ENCODE results near the gene MCTP1.

MCTP1 gene

DNA sequence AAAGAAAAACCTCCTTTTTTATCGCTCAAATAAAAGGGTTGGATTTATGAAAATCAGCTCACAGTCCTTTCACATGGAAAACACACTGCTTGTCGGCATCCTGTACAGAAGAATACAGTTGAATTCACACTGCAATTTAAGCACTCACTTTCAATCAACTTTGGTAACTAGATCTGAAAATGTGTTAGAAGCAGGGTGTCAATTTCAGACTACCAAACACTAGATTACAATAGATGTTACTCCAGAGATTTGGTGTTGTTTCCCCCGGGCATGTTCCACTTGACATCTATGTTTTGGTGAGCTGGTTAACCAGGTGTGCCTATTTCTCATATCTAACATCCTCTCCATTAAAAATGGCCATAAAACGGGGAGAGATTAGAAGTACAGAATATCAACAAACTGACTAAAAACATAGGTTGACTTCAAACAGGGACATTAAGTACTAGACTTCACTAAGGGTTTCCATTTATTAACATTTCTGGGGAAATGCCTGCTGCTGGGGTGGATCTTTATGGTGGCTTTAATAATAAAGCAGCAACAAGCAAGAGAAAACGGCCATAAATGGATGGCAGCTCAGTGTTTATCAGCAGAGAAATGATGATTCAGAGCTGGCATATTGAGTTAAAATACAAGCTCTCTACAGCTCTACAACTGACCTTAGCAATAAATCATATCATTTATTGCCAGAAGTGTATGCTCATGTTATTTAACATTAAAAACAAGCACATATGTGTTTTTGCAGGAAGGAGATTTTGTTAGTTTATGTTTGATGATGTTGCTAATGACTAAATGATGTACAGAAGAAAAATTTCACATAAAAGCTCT is 507.6 kb downstream of the MCTP1 start:
- TF ChIP-seq GATA2 (IDR thresholded peaks at IDR 0.05; ENCODE audit: low read depth, low read length) (peak; percentile 44; the same call in 1 of the 2 replicates), GATA3 (IDR thresholded peaks at IDR 0.05; ENCODE audit: low read depth, low read length) (no peak)

DNA sequence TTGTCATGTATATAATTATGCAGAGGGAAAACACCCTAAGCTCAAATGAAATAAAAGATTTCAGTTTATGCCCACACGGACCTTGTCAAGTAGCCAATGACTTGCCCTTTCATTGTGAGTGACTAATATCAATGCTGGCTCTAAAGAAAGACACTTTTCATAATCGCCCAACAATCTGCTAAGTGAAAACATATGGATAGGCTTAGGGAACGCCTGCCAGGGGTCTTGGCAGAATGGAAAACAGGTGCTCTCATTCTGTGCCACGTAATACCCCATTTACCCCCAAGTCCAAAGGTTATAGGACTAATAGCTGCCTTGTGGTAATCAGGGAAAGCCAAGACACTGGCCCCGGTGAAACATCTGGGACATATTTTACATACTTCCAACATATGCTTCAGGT is 508.7 kb downstream of the MCTP1 start:
- peak; percentile 80 for TF ChIP-seq GATA2 (IDR thresholded peaks at IDR 0.05; ENCODE audit: low read depth, low read length)
- peak; percentile 25; the same call in 1 of the 2 replicates for TF ChIP-seq GATA3 (IDR thresholded peaks at IDR 0.05; ENCODE audit: low read depth, low read length)

DNA sequence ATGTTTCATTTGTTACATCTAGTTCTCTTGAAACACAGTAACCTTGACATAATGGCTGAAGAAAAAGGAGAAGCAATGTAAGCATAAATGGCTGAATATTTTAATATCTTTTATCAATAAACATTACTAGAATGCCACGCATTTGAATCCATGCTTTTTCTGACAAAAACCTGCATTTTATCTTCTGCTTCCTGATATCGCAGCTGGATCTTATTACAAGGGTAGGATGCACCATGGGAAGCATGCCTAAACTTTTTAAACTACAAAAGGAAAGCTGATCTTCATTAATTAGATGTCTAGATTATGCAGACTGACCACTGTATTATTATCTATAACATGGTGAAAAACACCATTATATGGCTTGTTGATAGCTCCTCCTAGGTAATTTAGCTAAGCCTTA is 509.8 kb downstream of the MCTP1 start:
- TF ChIP-seq GATA2 (IDR thresholded peaks at IDR 0.05; ENCODE audit: low read depth, low read length) (peak; percentile 67; the same call in 1 of the 2 replicates), GATA3 (IDR thresholded peaks at IDR 0.05; ENCODE audit: low read depth, low read length) (peak; percentile 88)

- TF ChIP-seq GATA2 (IDR thresholded peaks at IDR 0.05; ENCODE audit: low read depth, low read length) = no peak
- no peak for TF ChIP-seq GATA3 (IDR thresholded peaks at IDR 0.05; ENCODE audit: low read depth, low read length)
Observed at GRCh38 chr5:94771742-94772141, 513.2 kb downstream of the MCTP1 start.

GRCh38 chr5:94769996-94770395 is 514.9 kb downstream of the MCTP1 start:
- no peak for TF ChIP-seq GATA2 (IDR thresholded peaks at IDR 0.05; ENCODE audit: low read depth, low read length)
- TF ChIP-seq GATA3 (IDR thresholded peaks at IDR 0.05; ENCODE audit: low read depth, low read length) = no peak

- TF ChIP-seq GATA3 (IDR thresholded peaks at IDR 0.05; ENCODE audit: low read depth, low read length) = no peak
- TF ChIP-seq GATA2 (IDR thresholded peaks at IDR 0.05; ENCODE audit: low read depth, low read length) = no peak
Observed at GRCh38 chr5:94761786-94762185, 523.1 kb downstream of the MCTP1 start.

GRCh38 chr5:94761055-94761454 is 523.8 kb downstream of the MCTP1 start:
- TF ChIP-seq GATA3 (IDR thresholded peaks at IDR 0.05; ENCODE audit: low read depth, low read length) = no peak
- no peak for TF ChIP-seq GATA2 (IDR thresholded peaks at IDR 0.05; ENCODE audit: low read depth, low read length)

DNA sequence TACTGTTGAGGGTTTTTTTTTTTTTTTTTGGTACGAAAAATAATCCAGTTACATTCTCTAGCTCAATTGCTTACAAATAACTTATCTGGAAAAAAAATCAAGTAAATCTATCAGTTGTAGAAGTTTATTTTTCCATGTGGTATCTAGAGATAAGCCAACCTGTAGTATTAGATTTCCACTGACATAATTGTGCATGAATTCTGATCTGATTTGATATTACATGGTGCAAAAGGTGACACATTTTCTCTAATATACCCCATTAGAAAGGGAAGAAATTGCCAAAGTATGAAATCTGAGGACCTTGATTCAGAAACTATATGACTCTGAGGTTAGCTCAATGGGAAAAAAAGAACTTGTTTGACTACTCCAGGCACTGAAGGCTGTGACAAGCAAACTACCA is 524.9 kb downstream of the MCTP1 start:
- TF ChIP-seq GATA2 (IDR thresholded peaks at IDR 0.05; ENCODE audit: low read depth, low read length) = no peak

DNA sequence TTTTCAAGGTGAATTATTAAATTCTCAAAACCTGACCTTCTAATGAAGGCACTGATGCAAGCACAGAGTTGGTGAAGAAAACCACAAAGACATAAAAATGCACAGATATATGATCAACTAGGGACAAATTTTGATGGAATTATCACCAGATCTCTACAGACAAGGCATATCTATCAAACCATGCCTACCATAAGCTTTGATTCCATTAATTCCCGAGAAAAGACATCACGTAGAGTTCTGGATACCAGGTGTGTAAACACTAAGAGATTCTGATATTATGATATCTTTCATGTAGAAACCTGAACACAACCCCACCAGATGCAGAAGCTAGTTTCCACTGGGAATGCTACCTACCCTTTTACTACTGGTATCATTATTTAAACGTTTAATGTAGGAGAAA is 525.9 kb downstream of the MCTP1 start:
- TF ChIP-seq GATA3 (IDR thresholded peaks at IDR 0.05; ENCODE audit: low read depth, low read length) (no peak), GATA2 (IDR thresholded peaks at IDR 0.05; ENCODE audit: low read depth, low read length) (no peak)

DNA sequence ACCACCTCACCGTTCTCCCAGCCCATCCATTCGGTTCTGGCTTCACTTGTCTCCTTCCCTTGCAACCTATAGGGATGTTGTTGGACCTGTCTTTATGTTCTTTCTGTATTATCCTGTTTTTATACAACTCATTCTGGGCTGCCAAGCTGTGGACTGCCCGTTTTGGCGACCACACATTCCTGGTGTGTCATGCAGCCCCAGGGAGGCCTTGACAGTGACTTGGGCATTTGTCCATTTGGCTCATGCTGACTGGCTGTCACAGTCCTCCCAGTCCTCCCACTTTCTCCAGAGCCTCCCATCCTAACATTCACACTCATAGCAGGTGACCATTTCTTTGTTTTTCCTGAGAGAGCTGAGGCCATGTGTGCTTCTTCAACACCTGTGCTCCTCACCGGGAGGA is 530.1 kb downstream of the MCTP1 start:
- TF ChIP-seq GATA2 (IDR thresholded peaks at IDR 0.05; ENCODE audit: low read depth, low read length) (no peak), GATA3 (IDR thresholded peaks at IDR 0.05; ENCODE audit: low read depth, low read length) (no peak)

DNA sequence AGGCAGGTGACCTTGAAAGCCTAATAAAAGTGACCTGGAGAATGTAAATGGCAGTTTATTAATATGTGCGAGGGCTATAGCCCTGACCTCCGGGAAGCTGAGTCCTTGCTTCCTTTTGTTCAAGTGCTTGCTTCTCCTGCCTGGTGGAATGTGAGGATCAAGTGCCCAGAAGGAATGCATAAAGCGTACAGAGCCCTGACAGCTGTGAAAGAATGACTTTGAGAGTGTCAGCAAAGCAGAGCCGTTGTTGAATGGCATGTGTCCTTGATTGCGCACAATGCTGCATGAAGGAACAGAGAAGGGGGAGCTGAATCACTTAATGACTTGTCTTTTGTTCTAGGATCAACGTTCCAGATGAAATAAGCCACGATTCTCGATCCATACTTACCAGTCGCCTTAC is 533.4 kb downstream of the MCTP1 start:
- TF ChIP-seq GATA3 (IDR thresholded peaks at IDR 0.05; ENCODE audit: low read depth, low read length) (no peak), GATA2 (IDR thresholded peaks at IDR 0.05; ENCODE audit: low read depth, low read length) (no peak)

- TF ChIP-seq GATA2 (IDR thresholded peaks at IDR 0.05; ENCODE audit: low read depth, low read length) (no peak), GATA3 (IDR thresholded peaks at IDR 0.05; ENCODE audit: low read depth, low read length) (no peak)
Observed at GRCh38 chr5:94750681-94751080, 534.2 kb downstream of the MCTP1 start.

DNA sequence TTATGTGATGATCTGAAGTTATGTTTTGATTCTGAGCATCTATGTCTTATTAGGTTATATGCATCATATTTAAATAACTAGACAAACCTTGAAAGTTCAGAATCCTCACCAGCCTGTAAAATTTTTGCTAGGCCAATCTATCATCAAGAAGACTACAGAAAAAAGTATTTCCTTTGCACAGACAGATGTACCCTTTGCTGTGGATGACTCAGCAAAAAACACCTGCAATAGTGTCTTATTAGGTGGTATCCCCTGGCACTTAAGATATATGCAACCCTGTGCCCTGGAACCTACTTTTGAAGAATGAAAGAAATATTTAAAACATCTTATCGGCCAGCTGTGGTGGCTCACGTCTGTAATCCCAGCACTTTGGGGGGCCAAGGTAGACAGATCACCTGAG is 535.9 kb downstream of the MCTP1 start:
- TF ChIP-seq GATA2 (IDR thresholded peaks at IDR 0.05; ENCODE audit: low read depth, low read length) (no peak), GATA3 (IDR thresholded peaks at IDR 0.05; ENCODE audit: low read depth, low read length) (no peak)

- TF ChIP-seq GATA3 (IDR thresholded peaks at IDR 0.05; ENCODE audit: low read depth, low read length) (no peak), GATA2 (IDR thresholded peaks at IDR 0.05; ENCODE audit: low read depth, low read length) (no peak)
Observed at GRCh38 chr5:94748212-94748611, 536.7 kb downstream of the MCTP1 start.

- TF ChIP-seq GATA2 (IDR thresholded peaks at IDR 0.05; ENCODE audit: low read depth, low read length) = no peak
- TF ChIP-seq GATA3 (IDR thresholded peaks at IDR 0.05; ENCODE audit: low read depth, low read length) = no peak
Observed at GRCh38 chr5:94747371-94747770, 537.5 kb downstream of the MCTP1 start.
